ENCODE measurements around the gene MRM2. TPM values are rescaled to one million over a fixed set of nuclear protein-coding genes. Genes with fewer than 3 reads are reported as not detected.

Gene MRM2
- total RNA-seq, 1 donor from 2014 or later: 22.6 TPM

- H3K27me3 Mint-ChIP-seq (ENCODE audit: low read depth, unreplicated experiment): no peaks in the 10 kb centered on the region
- Histone ChIP-seq H3K36me3 (ENCODE audit: insufficient read depth, low read length) (peaks cover 3% of the 10 kb centered on the region), H3K9ac (ENCODE audit: low read length) (no peak overlapping the region), H3K27me3 (ENCODE audit: insufficient read depth, low read length) (no peaks in the 10 kb centered on the region), H3K79me2 (ENCODE audit: insufficient read depth, low read length) (no peaks in the 10 kb centered on the region), H4K20me1 (ENCODE audit: insufficient read depth, low read length) (peaks cover 4% of the 10 kb centered on the region), H2AFZ (ENCODE audit: low read depth, low read length) (no peak overlapping the region), H3K4me2 (ENCODE audit: low read length) (no peak overlapping the region), H3K4me1 (ENCODE audit: insufficient read depth, low read length) (no peaks in the 10 kb centered on the region), H3K4me3 (ENCODE audit: insufficient read depth, low read depth, low read length) (no peak overlapping the region), H3K9me3 (ENCODE audit: insufficient read depth, low read depth, low read length) (no peaks in the 10 kb centered on the region), H3K27ac (ENCODE audit: low read depth, low read length) (no peak overlapping the region)
- H3K4me1 Mint-ChIP-seq (ENCODE audit: low read depth, unreplicated experiment): no peaks in the 10 kb centered on the region
- no peak overlapping the region for H3K27ac Mint-ChIP-seq (ENCODE audit: unreplicated experiment)
- H3K9me3 Mint-ChIP-seq (ENCODE audit: unreplicated experiment): no peaks in the 10 kb centered on the region
- peaks cover 28% of the 10 kb centered on the region for H3K36me3 Mint-ChIP-seq (ENCODE audit: low read depth, unreplicated experiment)
- no peak for DNase-seq (ENCODE audit: low read depth)
- no peak for FAIRE-seq
- no peak for TF ChIP-seq EZH2 (IDR thresholded peaks at IDR 0.05; ENCODE audit: insufficient read depth, low read length)
- no peak for TF ChIP-seq CTCF (IDR thresholded peaks at IDR 0.05; ENCODE audit: insufficient read depth, low read depth, low read length)
- H3K4me3 Mint-ChIP-seq (ENCODE audit: unreplicated experiment): no peak overlapping the region
These were observed 45.3 kb downstream of the MRM2 start for GRCh38 chr7:2196381-2197378.

DNA sequence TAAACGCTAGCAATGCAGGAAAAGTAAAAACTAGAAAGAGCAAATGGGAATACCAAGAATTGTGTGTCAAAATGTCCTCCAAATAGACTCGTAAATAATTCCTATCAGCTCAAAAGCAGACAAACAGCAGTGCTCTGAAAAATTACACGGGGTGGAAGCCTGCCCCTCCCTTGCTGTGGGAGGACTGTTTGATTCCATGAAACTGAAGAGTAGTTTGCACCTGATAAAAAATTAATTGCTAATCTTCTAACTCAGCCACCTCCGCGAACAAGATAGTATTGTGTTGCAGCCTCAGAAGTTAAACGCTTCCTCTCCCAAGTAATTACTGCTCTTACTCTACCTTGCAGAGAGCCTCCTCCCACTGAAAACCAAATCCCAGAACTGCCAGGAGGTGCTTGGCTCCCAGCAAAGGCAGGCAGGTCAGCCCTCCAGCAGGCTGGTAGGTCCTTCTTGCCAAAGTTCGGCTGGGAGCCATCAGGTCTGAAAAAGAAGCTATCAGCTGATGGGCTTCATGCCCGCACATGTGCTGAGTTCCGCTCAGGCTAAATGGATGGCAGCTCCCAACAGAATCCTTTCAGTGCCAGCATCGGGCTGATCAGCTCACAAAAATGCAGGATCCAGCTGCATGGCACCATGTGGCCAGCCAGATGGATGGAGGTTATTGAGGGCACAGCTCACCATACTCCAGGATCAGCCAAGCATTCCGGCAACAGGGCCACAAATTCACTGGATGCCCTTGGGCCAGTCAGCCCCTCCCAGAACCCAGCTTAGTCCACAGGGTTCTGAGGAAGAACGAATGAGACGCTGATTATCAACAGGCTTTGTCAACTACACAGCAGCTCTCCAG lies 46.4 kb downstream of the MRM2 start:
- Histone ChIP-seq H4K20me1 (ENCODE audit: insufficient read depth, low read length) (peaks cover 4% of the 10 kb centered on the region), H3K36me3 (ENCODE audit: insufficient read depth, low read length) (peaks cover 3% of the 10 kb centered on the region), H2AFZ (ENCODE audit: low read depth, low read length) (no peak overlapping the region), H3K27ac (ENCODE audit: low read depth, low read length) (no peak overlapping the region), H3K4me2 (ENCODE audit: low read length) (no peak overlapping the region), H3K79me2 (ENCODE audit: insufficient read depth, low read length) (no peaks in the 10 kb centered on the region), H3K27me3 (ENCODE audit: insufficient read depth, low read length) (no peaks in the 10 kb centered on the region), H3K4me1 (ENCODE audit: insufficient read depth, low read length) (peaks cover 1% of the 10 kb centered on the region), H3K9ac (ENCODE audit: low read length) (no peak overlapping the region), H3K9me3 (ENCODE audit: insufficient read depth, low read depth, low read length) (no peaks in the 10 kb centered on the region), H3K4me3 (ENCODE audit: insufficient read depth, low read depth, low read length) (no peak overlapping the region)
- Mint-ChIP-seq H3K9me3 (ENCODE audit: unreplicated experiment) (no peaks in the 10 kb centered on the region), H3K4me3 (ENCODE audit: unreplicated experiment) (no peak overlapping the region), H3K27ac (ENCODE audit: unreplicated experiment) (no peak overlapping the region), H3K4me1 (ENCODE audit: low read depth, unreplicated experiment) (peaks cover 4% of the 10 kb centered on the region), H3K36me3 (ENCODE audit: low read depth, unreplicated experiment) (peaks cover 28% of the 10 kb centered on the region), H3K27me3 (ENCODE audit: low read depth, unreplicated experiment) (no peaks in the 10 kb centered on the region)
- TF ChIP-seq CTCF (IDR thresholded peaks at IDR 0.05; ENCODE audit: insufficient read depth, low read depth, low read length): no peak
- TF ChIP-seq EZH2 (IDR thresholded peaks at IDR 0.05; ENCODE audit: insufficient read depth, low read length): no peak
- FAIRE-seq: no peak
- DNase-seq (ENCODE audit: low read depth): no peak
